ENCODE data around the gene UPK1B. TPM values are rescaled to one million over a fixed set of nuclear protein-coding genes. Genes with fewer than 3 reads are reported as not detected.

The UPK1B gene
- total and polyA plus RNA-seq, 8 donors, result 0.18 to 0.99 (median 0.49) TPM; not detected in 1

Other genes starting within 250 kb of the UPK1B start
- gene IGSF11, start 138.8 kb upstream of the UPK1B start, total RNA-seq, result under 1 TPM; 0.06 to 0.24 TPM
- 1 to 10 TPM in 2 of 6 donors, under 1 TPM in 4; 0.41 to 1.3 (median 0.76) TPM for gene IGSF11, start 138.8 kb upstream of the UPK1B start, polyA plus RNA-seq (ENCODE audit: insufficient read length in 6 of 6)
- not detected for gene TEX55, start 27.4 kb upstream of the UPK1B start, total RNA-seq
- gene TEX55, start 27.4 kb upstream of the UPK1B start, polyA plus RNA-seq (ENCODE audit: insufficient read length in 6 of 6), result not detected
- 10 to 100 TPM; 14.9 to 19.3 TPM for gene B4GALT4, start 67.3 kb downstream of the UPK1B start, total RNA-seq
- 10 to 100 TPM; 23.4 to 35.4 (median 31.3) TPM for gene B4GALT4, start 67.3 kb downstream of the UPK1B start, polyA plus RNA-seq (ENCODE audit: insufficient read length in 6 of 6)
- gene ARHGAP31, start 120.8 kb downstream of the UPK1B start, total RNA-seq, result 10 to 100 TPM; 61.8 to 70.3 TPM
- gene ARHGAP31, start 120.8 kb downstream of the UPK1B start, polyA plus RNA-seq (ENCODE audit: insufficient read length in 6 of 6), result 10 to 100 TPM; 31.5 to 42.8 (median 40.1) TPM

All from left lung (tissue), 8 donors.